SJSA1 (cell line): Measurements from ENCODE around the gene RSPO3. TPM values are rescaled to one million over a fixed set of nuclear protein-coding genes. Genes with fewer than 3 reads are reported as not detected.

Experiments used
- DNase-seq, 2 experiments: peaks; one replicate each; pipeline ENCODE4 v3.0.0-alpha.2; 2015 to 2020; ENCODE audit warnings: low spot score in 2 of 2, low read depth in 1 of 2
- H3K27ac ChIP-seq: fragments of 250-450 bp; sonication (Bioruptor Pico); 2 replicates; pipeline ENCODE4 v1.5.1; 2020; ENCODE audit warnings: mild to moderate bottlenecking, moderate library complexity
- H3K27me3 ChIP-seq: fragments of 250-450 bp; sonication (Bioruptor Pico); replicated peaks from 2 replicates; pipeline ENCODE4 v1.5.1; 2020; ENCODE audit warnings: mild to moderate bottlenecking, moderate library complexity
- H3K36me3 ChIP-seq: fragments of 250-450 bp; sonication (Bioruptor Pico); 2 replicates; pipeline ENCODE4 v1.5.1; 2020; ENCODE audit warnings: mild to moderate bottlenecking
- H3K4me1 ChIP-seq: fragments of 250-450 bp; sonication (Bioruptor Pico); replicated peaks from 2 replicates; pipeline ENCODE4 v1.6.1; 2021; ENCODE audit warnings: mild to moderate bottlenecking
- H3K4me3 ChIP-seq: fragments of 250-450 bp; sonication (Bioruptor Pico); 2 replicates; pipeline ENCODE4 v1.5.1; 2020; ENCODE audit warnings: mild to moderate bottlenecking
- H3K9me3 ChIP-seq: fragments of 250-450 bp; sonication (Bioruptor Pico); replicated peaks from 2 replicates; pipeline ENCODE4 v1.5.1; 2020; ENCODE audit warnings: mild to moderate bottlenecking
- total RNA-seq: library from RNA; depleted of rRNA; stranded (reverse); fragments of >200 nt; shearing (Covaris generic); gene quantifications from 2 replicates; pipeline ENCODE4 v1.2.3, GENCODE V29; 2014

Gene RSPO3
- total RNA-seq, 1 experiment from 2014 or later, result not detected

DNA sequence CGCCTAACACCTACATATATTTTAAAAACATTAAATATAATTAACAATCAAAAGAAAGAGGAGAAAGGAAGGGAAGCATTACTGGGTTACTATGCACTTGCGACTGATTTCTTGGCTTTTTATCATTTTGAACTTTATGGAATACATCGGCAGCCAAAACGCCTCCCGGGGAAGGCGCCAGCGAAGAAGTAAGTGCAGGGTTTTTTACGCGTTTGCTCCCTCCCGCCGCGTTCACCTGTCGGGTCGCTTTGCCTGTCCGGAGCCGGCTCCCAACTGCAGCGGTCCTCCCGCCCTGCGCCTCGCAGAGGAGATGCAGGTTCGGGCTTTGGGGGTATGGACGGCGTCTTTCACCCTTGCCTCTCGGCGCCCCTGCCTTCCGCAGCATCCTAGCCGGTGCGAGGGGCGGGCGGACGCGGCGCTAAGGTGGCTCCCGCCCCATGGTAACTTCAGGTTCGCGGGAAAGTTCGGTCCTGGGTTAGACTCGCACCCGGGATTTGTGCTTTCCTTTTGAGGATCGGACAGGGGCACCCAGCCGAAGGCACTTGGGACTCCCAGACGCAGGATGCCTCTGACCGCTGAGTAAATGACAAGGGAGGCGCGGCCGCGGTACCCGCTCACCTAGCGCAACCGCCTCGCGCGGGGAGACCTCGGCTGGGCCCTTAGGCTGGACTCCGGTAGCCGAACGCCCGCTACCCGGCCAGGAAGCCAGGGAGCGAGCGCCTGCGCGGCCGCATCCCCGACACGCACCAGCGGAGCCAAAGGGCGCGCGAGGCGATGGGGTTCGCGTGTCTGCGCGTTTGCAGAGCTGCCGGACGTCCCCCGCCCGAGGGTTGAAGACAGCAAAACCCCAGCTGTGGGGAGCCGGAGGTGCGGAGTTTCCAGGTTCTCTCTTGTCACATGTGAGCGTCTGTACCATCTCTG is 891 bp downstream of the RSPO3 start:
- Histone ChIP-seq H3K4me3 (peak overlapping the region; percentile 41), H3K9me3 (no peaks in the 10 kb centered on the region), H3K27ac (no peak overlapping the region), H3K4me1 (peaks cover 13% of the 10 kb centered on the region), H3K36me3 (no peaks in the 10 kb centered on the region), H3K27me3 (peaks cover 55% of the 10 kb centered on the region)
- DNase-seq, result peak in 1 of 2 experiments; percentile 19

DNA sequence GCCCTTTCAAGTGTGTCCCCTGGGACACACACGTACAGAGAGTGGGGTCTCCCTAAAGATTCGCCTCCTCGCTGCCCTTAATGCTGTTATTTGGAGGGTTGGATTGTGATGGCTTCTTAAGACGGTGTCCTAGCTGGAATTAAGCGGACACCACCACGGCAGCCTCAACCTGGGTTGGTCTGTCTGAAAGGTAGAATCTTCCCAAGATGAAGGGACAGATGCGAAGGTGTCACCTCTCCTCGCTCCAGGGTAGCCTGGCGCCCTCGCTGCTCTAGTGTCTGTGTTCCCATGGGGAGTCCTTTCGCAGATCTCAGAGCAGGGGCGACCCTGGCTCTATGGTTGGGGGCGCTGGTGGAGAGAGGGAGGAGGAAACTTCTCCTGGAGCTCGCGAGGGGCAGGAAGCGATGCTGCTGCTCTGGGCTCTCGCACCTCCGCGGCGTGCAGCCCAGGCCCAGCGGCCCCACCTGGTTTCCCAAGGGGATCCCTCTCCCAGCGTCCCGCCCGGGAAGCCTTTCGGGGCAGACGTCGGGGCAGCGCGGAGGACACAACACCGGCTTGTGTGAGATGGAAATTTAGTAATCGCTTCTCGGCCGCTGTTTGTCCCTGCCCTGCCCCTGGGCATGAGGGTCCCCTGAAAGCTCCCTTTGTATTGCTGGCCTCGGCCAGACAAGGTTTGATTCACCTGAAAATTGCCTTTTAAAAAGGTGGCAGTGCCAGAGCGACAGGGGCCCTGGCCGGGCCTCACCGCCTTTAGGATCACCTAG is 1.7 kb downstream of the RSPO3 start:
- no peaks in the 10 kb centered on the region for H3K36me3 ChIP-seq
- H3K9me3 ChIP-seq, result no peaks in the 10 kb centered on the region
- H3K4me3 ChIP-seq, result no peak overlapping the region
- H3K27me3 ChIP-seq, result peaks cover 53% of the 10 kb centered on the region
- no peak overlapping the region for H3K27ac ChIP-seq
- DNase-seq, result no peak
- H3K4me1 ChIP-seq, result peaks cover 13% of the 10 kb centered on the region

DNA sequence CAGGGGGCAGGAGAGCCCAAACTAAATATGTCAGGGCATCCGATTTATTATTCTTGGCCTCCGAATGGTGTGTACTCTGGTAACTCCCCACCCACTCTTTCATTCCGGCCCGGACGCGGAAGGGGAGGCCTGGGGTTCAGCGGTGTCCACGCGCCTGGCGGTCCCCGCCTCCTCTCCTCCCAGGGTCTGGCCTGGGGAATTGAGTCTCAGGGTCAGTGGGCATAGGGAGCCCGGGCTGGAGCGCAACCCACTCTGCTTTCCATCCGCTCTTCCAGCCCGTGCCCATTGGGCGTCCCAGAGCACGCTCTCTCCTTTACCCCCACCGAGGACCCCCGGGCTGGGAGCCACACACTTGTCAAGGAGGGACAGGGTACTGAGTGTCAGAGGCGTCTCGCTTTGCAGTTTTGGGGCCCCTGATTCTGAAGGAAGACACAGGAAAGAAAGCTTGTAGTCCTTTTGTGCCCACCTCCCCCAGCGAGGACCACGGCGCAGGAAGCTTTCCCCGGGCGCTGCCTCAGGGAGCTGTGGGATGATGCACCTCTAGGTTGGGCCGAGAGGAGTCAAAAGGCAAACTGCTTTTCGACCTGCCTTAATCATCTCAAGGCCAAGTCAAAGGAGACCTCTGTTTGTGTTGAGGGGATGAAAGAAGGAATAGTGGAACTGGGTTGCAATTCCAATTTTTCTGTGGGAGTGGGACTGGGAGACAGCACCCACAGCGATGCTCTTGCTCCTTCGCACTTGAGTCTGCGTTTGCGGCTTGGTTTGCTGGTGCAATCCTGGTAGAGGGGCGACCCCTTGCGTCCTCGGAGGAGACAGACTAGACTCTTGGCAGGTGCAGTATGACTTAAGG is 2.5 kb downstream of the RSPO3 start:
- Histone ChIP-seq H3K9me3 (no peaks in the 10 kb centered on the region), H3K27ac (no peak overlapping the region), H3K4me1 (peaks cover 13% of the 10 kb centered on the region), H3K27me3 (peaks cover 49% of the 10 kb centered on the region), H3K4me3 (no peak overlapping the region), H3K36me3 (no peaks in the 10 kb centered on the region)
- DNase-seq, result peak; percentile 25 to 60

DNA sequence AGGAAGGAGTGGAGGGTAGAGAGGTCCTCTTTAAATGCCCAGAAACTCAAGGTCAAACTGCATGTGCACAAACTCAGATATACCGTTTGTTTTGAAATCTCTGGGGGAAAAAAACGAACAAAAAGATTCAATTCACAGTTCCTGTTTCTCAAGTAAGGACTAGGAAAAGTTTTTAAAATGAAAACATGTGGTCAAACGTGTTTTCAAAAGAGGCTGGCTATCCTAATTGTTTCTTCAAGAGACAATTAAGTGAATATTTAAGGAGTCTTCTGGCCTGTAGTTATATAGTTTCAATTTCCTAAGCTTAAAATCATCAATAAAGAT is 3.1 kb downstream of the RSPO3 start:
- Histone ChIP-seq H3K9me3 (no peaks in the 10 kb centered on the region), H3K36me3 (no peaks in the 10 kb centered on the region), H3K27me3 (peaks cover 44% of the 10 kb centered on the region), H3K4me1 (peaks cover 13% of the 10 kb centered on the region), H3K4me3 (no peak overlapping the region), H3K27ac (no peak overlapping the region)
- DNase-seq, result no peak

DNA sequence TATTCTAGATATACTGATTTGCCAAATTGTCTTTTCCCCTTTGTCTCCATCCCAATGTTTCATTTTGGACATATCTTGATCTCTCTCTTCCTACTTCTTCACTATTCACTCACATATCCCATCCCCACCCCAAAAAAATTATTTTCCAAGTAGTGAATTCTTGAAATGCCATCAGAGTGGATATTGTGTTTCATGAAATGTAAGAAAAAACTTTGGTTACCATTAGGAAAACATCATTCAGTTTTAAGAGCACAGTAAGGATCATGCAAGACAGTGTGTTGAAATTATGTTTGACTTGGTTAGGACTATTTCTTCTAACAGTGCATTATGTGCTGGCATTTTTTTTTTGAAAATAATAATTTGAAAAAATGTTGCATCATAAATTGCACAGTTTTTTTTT is 5.7 kb downstream of the RSPO3 start:
- Histone ChIP-seq H3K4me1 (peaks cover 7% of the 10 kb centered on the region), H3K27me3 (peaks cover 20% of the 10 kb centered on the region), H3K4me3 (no peak overlapping the region), H3K9me3 (no peaks in the 10 kb centered on the region), H3K27ac (no peak overlapping the region), H3K36me3 (no peaks in the 10 kb centered on the region)
- no peak for DNase-seq

DNA sequence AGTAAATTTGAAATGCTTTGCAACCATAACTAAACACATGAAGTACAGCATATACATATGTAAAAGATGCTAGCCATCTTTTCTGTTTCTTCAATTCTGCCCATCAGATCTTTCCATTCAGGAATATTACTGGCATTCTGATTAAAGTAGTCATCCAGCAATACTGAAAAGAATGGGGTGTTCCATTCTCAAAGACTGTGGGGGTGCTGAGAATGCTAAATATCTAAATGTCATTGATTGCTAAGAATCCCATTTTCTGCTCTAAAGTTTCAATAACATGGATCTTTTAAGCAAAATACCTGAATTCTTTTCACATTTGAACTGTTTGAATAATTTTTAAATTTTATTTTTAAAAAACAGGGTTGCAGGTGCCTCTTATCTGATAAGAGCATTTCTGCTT is 6.2 kb downstream of the RSPO3 start:
- Histone ChIP-seq H3K27me3 (peaks cover 15% of the 10 kb centered on the region), H3K9me3 (no peaks in the 10 kb centered on the region), H3K36me3 (no peaks in the 10 kb centered on the region), H3K4me3 (no peak overlapping the region), H3K4me1 (peaks cover 2% of the 10 kb centered on the region), H3K27ac (no peak overlapping the region)
- no peak for DNase-seq

DNA sequence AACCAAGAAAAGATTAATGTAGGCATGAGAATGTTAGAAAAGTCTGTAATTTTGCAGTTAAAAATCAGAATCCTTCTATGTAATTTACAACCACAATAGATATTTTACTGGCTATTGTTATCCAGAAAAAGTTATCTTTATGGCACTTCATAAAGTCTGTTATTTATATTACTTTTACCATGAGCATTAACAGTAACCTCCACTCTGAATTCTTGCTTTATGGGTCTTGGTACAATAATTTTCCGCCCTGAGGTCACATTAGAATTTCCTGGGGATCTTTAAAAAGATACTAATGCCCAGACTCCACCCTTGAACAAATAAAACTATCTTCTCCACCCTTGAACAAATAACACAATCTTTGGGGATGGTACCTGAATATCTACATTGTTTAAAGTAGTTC is 9.6 kb downstream of the RSPO3 start:
- no peaks in the 10 kb centered on the region for H3K27me3 ChIP-seq
- H3K4me3 ChIP-seq, result no peak overlapping the region
- no peaks in the 10 kb centered on the region for H3K4me1 ChIP-seq
- no peak overlapping the region for H3K27ac ChIP-seq
- H3K9me3 ChIP-seq, result no peaks in the 10 kb centered on the region
- H3K36me3 ChIP-seq, result no peaks in the 10 kb centered on the region
- no peak for DNase-seq

DNA sequence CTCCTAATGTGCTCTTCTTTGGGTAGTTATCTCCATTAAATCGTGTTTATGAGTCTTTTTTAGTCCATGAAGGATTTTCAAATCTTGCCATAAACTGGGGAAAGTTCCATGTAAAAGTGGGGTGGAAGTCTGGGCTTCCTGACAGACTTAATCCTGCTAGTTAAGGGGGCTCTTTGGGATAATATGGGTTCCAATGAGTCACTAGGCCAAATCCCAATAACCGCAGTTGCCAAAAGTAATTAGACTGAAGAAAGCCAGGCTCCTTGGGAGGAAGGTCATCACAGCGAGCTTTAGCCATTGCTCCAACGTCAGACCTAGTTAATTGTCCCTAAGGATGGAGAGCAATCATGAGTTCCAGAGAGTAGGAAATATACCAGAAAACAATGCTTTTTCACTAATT is 10.8 kb downstream of the RSPO3 start:
- Histone ChIP-seq H3K27me3 (no peaks in the 10 kb centered on the region), H3K4me1 (no peaks in the 10 kb centered on the region), H3K4me3 (no peak overlapping the region), H3K27ac (no peak overlapping the region), H3K36me3 (no peaks in the 10 kb centered on the region), H3K9me3 (no peaks in the 10 kb centered on the region)
- DNase-seq, result no peak

DNA sequence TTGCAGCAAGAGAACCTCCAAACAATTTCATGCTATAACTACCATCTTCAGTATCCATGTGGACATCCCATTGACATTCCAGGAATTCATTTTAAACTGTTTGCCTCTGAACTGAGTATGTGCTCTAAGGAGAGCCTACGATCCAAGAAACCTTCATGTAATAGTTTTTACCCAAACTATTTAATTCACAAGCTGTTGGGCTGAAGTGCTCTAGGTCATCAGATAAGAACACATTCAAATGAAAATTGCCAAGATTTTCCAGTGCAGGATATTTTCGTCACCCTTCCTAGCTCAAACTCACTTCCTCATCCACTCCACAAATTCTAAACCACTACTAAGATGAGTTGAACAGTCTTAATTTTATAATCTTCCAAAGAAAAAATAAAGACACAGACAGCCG is 12.8 kb downstream of the RSPO3 start:
- DNase-seq, result no peak
- Histone ChIP-seq H3K27ac (no peak overlapping the region), H3K4me3 (no peak overlapping the region), H3K9me3 (no peaks in the 10 kb centered on the region), H3K27me3 (no peaks in the 10 kb centered on the region), H3K4me1 (no peaks in the 10 kb centered on the region), H3K36me3 (no peaks in the 10 kb centered on the region)

DNA sequence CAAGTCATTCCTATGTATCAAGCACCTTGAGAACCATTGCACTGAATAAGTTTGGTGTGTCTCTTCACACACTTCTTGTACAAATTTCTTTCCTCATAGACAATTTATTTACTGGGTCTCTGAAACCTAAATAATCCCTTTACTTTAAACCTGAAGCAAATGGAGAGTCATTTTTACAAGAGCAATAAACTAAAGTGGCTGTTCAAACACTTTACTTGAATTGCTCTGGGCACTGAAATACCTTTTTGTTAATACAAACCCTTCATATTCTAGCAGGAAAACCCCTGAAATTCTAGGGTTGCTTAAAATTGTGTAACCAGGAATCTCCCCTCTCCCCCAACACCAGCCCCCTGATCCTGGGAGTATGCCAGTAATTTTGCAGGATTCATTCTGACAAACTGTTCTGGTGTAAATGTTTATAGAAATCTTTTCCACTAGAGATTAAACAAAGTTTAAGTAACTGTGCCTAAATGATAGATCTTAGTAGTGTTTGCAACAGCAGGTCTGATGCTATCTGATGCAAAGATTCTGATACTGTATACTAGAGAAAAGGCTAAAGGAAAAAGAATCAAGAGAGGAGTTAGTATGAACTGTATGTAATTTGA is 13.4 kb downstream of the RSPO3 start:
- H3K27ac ChIP-seq, result no peak overlapping the region
- no peaks in the 10 kb centered on the region for H3K4me1 ChIP-seq
- H3K36me3 ChIP-seq, result no peaks in the 10 kb centered on the region
- no peak overlapping the region for H3K4me3 ChIP-seq
- no peaks in the 10 kb centered on the region for H3K9me3 ChIP-seq
- no peaks in the 10 kb centered on the region for H3K27me3 ChIP-seq
- DNase-seq, result no peak

DNA sequence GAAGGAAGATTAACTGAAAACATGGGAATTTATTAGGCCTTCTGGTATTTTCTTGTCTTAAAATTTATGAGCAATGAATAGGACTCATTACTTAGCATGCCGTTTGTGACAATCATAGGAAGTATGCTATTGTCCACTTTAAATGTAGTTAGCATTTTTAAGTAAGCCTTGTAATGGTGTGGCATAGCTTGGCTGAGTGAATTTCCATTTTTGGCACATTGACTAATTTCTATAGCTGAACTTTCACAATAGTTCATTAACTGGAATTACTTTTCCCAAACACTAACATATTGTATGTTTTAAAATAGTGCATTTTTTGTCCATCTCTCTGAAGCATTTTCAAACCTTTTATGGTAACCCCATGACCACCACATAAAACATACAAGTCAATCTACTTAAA is 15.7 kb downstream of the RSPO3 start:
- no peak for DNase-seq
- H3K36me3 ChIP-seq, result no peaks in the 10 kb centered on the region

DNA sequence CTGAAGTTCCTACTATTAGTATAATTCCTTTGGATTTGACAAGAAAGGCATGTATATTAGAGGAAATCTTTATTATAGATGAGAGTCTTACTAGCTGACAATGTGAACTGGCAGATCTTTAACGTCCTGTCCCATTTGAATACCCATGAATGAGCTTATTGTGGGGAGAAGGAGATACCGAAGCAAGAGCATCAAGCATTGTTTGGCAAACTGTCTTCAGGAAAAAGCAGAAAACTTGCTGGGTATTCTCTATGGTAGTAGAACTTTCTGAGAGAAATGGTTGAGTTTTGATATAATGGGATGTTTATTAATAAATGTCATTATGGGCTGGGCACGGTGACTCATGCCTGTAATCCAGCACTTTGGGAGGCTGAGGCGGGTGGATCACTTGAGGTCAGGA is 18.3 kb downstream of the RSPO3 start:
- H3K27ac ChIP-seq, result no peak overlapping the region
- no peaks in the 10 kb centered on the region for H3K9me3 ChIP-seq
- no peaks in the 10 kb centered on the region for H3K4me1 ChIP-seq
- no peaks in the 10 kb centered on the region for H3K27me3 ChIP-seq
- H3K36me3 ChIP-seq, result no peaks in the 10 kb centered on the region
- no peak overlapping the region for H3K4me3 ChIP-seq
- DNase-seq, result no peak

More for the DNA sequence above, 15.7 kb downstream of the RSPO3 start:
- H3K9me3 ChIP-seq, result no peaks in the 10 kb centered on the region
- no peaks in the 10 kb centered on the region for H3K4me1 ChIP-seq
- H3K27me3 ChIP-seq, result no peaks in the 10 kb centered on the region
- no peak overlapping the region for H3K27ac ChIP-seq
- no peak overlapping the region for H3K4me3 ChIP-seq

DNA sequence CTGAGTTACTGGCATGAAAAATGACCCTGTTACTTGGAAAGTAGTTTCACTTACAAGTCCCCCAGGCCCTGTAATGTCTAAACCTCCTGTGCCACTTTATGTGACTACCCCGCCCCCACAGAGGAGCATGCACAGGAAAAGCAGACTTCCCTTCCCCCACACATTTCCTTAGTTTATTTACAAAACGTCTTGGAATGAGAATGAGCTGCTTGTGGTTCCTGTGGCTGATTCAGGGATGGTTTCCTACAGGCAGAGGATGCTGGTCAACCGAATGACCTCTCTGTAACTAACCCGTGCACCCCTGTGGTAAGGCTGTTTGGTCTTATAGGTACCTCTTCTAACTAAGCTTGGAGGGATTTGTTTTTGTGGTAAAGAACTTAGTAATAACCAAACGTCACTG is 28.5 kb downstream of the RSPO3 start:
- Histone ChIP-seq H3K9me3 (no peaks in the 10 kb centered on the region), H3K4me3 (no peak overlapping the region), H3K27ac (no peak overlapping the region), H3K4me1 (peaks cover 11% of the 10 kb centered on the region), H3K36me3 (no peaks in the 10 kb centered on the region), H3K27me3 (no peaks in the 10 kb centered on the region; the same call in 1 of the 2 replicates)
- peak; percentile 70 to 82 for DNase-seq
